ENCODE measurements around the gene PBX1. TPM values are rescaled to one million over a fixed set of nuclear protein-coding genes. Genes with fewer than 3 reads are reported as not detected.

PBX1 gene
- total and polyA plus RNA-seq, 2 donors (not counting 3 experiments of a cell fraction or from before 2014, with no cell fraction given) = 10.7 to 24.1 TPM

DNA sequence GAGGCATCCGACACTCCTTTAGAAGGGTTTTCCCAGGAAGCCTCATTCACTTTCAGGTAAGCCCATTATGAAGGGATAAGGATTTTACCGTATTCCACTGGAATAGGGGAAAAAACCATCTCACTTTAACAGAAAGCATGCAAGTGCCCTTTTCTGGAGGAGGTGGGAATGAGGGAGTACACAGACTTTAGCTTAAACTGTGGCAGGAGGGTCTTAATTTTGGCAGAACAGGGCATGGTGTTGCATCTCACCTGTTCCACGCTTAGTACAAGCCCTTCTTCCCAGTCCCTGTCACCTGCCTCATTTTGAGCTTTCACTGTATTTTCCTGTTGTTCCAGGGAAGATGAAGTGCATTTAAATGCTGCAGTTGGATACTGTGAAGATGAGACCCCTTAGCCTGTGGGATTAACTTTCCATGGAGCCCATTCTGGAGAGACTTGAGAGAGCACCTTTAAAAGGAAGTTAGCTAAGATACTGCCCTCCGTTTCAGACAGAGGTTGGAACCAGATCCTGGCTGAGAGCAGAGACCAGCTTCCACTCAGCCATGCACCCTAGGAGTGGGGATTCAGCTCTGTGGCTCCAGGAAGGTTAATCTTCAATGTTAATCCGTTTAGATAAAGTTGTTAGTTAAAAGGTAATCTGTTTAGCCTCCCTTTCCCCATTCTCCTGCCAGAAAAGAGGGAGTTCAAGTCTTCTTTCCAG is 42.6 kb downstream of the PBX1 start:
- Histone ChIP-seq H3K4me1 (ENCODE audit: control insufficient read depth, extremely low read depth, insufficient read depth, low read length) (peaks cover 3% of the 10 kb centered on the region), H4K20me1 (replicated peaks; ENCODE audit: control insufficient read depth, extremely low read depth, insufficient read depth, low read length) (no peaks in the 10 kb centered on the region), H3K9ac (replicated peaks; ENCODE audit: extremely low read depth, insufficient read depth, low read length) (no peak overlapping the region), H3K27ac (ENCODE audit: insufficient read depth, low read depth, low read length) (no peak overlapping the region), H3K9me3 (replicated peaks; ENCODE audit: control insufficient read depth, insufficient read depth, low read length) (no peaks in the 10 kb centered on the region), H3K4me2 (ENCODE audit: insufficient read depth, low read length) (no peak overlapping the region), H3K9me1 (replicated peaks; ENCODE audit: control insufficient read depth, extremely low read depth, insufficient read depth, low read length) (no peaks in the 10 kb centered on the region), H3K4me3 (replicated peaks in 1 of 3; ENCODE audit: insufficient read depth in 1 of 3, low read depth in 1 of 3, low read length in 3 of 3) (no peak overlapping the region), H2AFZ (ENCODE audit: low read depth, low read length) (no peak overlapping the region), H3K36me3 (ENCODE audit: control insufficient read depth in 2 of 2, extremely low read depth in 1 of 2, insufficient read depth in 2 of 2, low read length in 2 of 2) (no peaks in the 10 kb centered on the region), H3K79me2 (ENCODE audit: control insufficient read depth, insufficient read depth, low read length) (no peaks in the 10 kb centered on the region), H3K27me3 (ENCODE audit: control insufficient read depth in 2 of 2, insufficient read depth in 2 of 2, low read length in 2 of 2) (no peaks in the 10 kb centered on the region)
- CTCF ChIA-PET = interaction anchor here (0.8 to 1.9 kb wide), 3 partner anchors 10 to 43 kb away, joined by 3 to 7 read pairs (median 3); partner anchors contain the start of gene PBX1
- no TSS peak for BruUV-seq (replicated peaks)
- POLR2A ChIA-PET = no interaction called here
- no peak for DNase-seq (ENCODE audit: low read depth, low spot score)
- dilution Hi-C loops (cut with MboI; ENCODE audit: extremely low pct_ligation_motif_present, low sequenced_read_pairs) = no loop called here
- intact Hi-C loops (cut with micrococcal nuclease) = no loop called here
- TF ChIP-seq FOS (IDR thresholded peaks at IDR 0.05; ENCODE audit: borderline replicate concordance, insufficient read depth, low read length) (no peak), POLR2A (IDR thresholded peaks at IDR 0.05; ENCODE audit: low read depth, low read length) (no peak), POLR2AphosphoS5 (IDR thresholded peaks at IDR 0.05; ENCODE audit: insufficient read depth, low read depth, low read length) (no peak), JUN (IDR thresholded peaks at IDR 0.05; ENCODE audit: borderline replicate concordance, insufficient read depth, insufficient read length, low read depth) (no peak), GATA2 (IDR thresholded peaks at IDR 0.05; ENCODE audit: insufficient read depth, insufficient read length, low read depth, low read length) (no peak)
- TF ChIP-seq, protein P1, sequence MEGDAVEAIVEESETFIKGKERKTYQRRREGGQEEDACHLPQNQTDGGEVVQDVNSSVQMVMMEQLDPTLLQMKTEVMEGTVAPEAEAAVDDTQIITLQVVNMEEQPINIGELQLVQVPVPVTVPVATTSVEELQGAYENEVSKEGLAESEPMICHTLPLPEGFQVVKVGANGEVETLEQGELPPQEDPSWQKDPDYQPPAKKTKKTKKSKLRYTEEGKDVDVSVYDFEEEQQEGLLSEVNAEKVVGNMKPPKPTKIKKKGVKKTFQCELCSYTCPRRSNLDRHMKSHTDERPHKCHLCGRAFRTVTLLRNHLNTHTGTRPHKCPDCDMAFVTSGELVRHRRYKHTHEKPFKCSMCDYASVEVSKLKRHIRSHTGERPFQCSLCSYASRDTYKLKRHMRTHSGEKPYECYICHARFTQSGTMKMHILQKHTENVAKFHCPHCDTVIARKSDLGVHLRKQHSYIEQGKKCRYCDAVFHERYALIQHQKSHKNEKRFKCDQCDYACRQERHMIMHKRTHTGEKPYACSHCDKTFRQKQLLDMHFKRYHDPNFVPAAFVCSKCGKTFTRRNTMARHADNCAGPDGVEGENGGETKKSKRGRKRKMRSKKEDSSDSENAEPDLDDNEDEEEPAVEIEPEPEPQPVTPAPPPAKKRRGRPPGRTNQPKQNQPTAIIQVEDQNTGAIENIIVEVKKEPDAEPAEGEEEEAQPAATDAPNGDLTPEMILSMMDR (IDR thresholded peaks at IDR 0.05; ENCODE audit: extremely low read depth in 1 of 2, insufficient read depth in 1 of 2, low read depth in 1 of 2, low read length in 2 of 2) = no peak
- no peak for FAIRE-seq
